Keratinocyte (primary cell): ENCODE measurements around the gene CORO7.

Experiments used
- CTCF ChIP-seq, 3 experiments: IDR thresholded peaks in 1 of 3; conservative IDR thresholded peaks in 1 of 3; optimal IDR thresholded peaks in 1 of 3; 2 replicates in 2 of 3; 3 replicates in 1 of 3; pipeline versions ENCODE3 to v1.5.1; 2011; ENCODE audit warnings: low read length in 3 of 3, mild to moderate bottlenecking in 3 of 3, moderate library complexity in 2 of 3, control low read depth in 1 of 3, inconsistent platforms in 1 of 3; ENCODE audit not compliant: insufficient read depth in 2 of 3; ENCODE audit errors: extremely low read depth in 1 of 3
- EZH2 ChIP-seq: IDR thresholded peaks from one replicate; pipeline ENCODE4 v1.6.1; 2012; ENCODE audit warnings: inconsistent platforms, mild to moderate bottlenecking, low read length, moderate library complexity

GRCh38 chr16:4334724-4335495 lies 81.5 kb downstream of the CORO7 start:
- TF ChIP-seq CTCF (optimal IDR thresholded peaks at IDR 0.05 in 1 of 3, IDR thresholded peaks at IDR 0.05 in 1 of 3, conservative IDR thresholded peaks at IDR 0.05 in 1 of 3; ENCODE audit: extremely low read depth in 1 of 3, insufficient read depth in 2 of 3, low read length in 3 of 3) (no peak), EZH2 (no peak)
